Neural cell (in vitro differentiated cells): ENCODE measurements around the gene TLE1. TPM values are rescaled to one million over a fixed set of nuclear protein-coding genes. Genes with fewer than 3 reads are reported as not detected.

Experiments used
- H2AFZ ChIP-seq: fragments of 200-600, 300-800 bp; sonication (generic), shearing (Covaris generic); 2 replicates; pipeline ENCODE4 v1.6.0; 2014; ENCODE audit warnings: low read depth, mild to moderate bottlenecking, antibody characterized with exemption, low read length, moderate library complexity
- H3F3A ChIP-seq: fragments of 200-600 bp; shearing (Covaris generic); 2 replicates; pipeline ENCODE4 v1.6.1; 2016; ENCODE audit warnings: mild to moderate bottlenecking, moderate library complexity, mixed read lengths, antibody characterized with exemption, low read length; ENCODE audit not compliant: insufficient read depth, poor library complexity, severe bottlenecking
- H3K27ac ChIP-seq: fragments of 200-600, 300-800 bp; sonication (generic), shearing (Covaris generic); 2 replicates; pipeline ENCODE4 v1.5.1; 2014; ENCODE audit warnings: mild to moderate bottlenecking, low read length, moderate library complexity
- H3K27me3 ChIP-seq: fragments of 300-800, 200-600 bp; sonication (generic), shearing (Covaris generic); 2 replicates; pipeline ENCODE4 v1.6.0; 2014; ENCODE audit warnings: mild to moderate bottlenecking, low read depth, low read length, moderate library complexity; ENCODE audit not compliant: insufficient read depth
- H3K36me3 ChIP-seq: fragments of 300-800, 200-600 bp; sonication (generic), shearing (Covaris generic); 2 replicates; pipeline ENCODE4 v1.5.1; 2014; ENCODE audit warnings: mild to moderate bottlenecking, antibody characterized with exemption, low read length, moderate library complexity; ENCODE audit not compliant: insufficient read depth
- H3K4me2 ChIP-seq: fragments of 300-800, 200-600 bp; sonication (generic), shearing (Covaris generic); 2 replicates; pipeline ENCODE4 v1.6.0; 2014; ENCODE audit warnings: mild to moderate bottlenecking, low read length
- H3K4me3 ChIP-seq: fragments of 300-800, 200-600 bp; sonication (generic), shearing (Covaris generic); 2 replicates; pipeline ENCODE4 v1.5.1; 2014; ENCODE audit warnings: mild to moderate bottlenecking, low read length, moderate library complexity
- H3K79me2 ChIP-seq: fragments of 200-600 bp; shearing (Covaris generic); replicated peaks from 2 replicates; pipeline ENCODE4 v1.6.0; 2014; ENCODE audit warnings: mild to moderate bottlenecking, low read length, moderate library complexity; ENCODE audit not compliant: insufficient read depth
- H3K9ac ChIP-seq: fragments of 300-800, 200-600 bp; sonication (generic), shearing (Covaris generic); 2 replicates; pipeline ENCODE4 v1.6.1; 2016; ENCODE audit warnings: mild to moderate bottlenecking, low read length, mixed read lengths
- H3K9me2 ChIP-seq: fragments of 200-600 bp; shearing (Covaris generic); 2 replicates; pipeline ENCODE4 v1.6.1; 2016; ENCODE audit warnings: mild to moderate bottlenecking, low read length, mixed read lengths; ENCODE audit not compliant: insufficient read depth
- H3K9me3 ChIP-seq: fragments of 200-600, 300-800 bp; sonication (generic), shearing (Covaris generic); 2 replicates; pipeline ENCODE4 v1.6.1; 2016; ENCODE audit warnings: mild to moderate bottlenecking, mixed run types, low read length, moderate library complexity, mixed read lengths
- H4K20me1 ChIP-seq: fragments of 200-600 bp; shearing (Covaris generic); 2 replicates; pipeline ENCODE4 v1.6.1; 2016; ENCODE audit warnings: mild to moderate bottlenecking, mixed run types; ENCODE audit not compliant: insufficient read depth
- CTCF ChIP-seq: fragments of 450-650 bp; IDR thresholded peaks from 2 replicates; pipeline ENCODE4 v1.5.1; 2014; ENCODE audit warnings: antibody characterized with exemption, mild to moderate bottlenecking, moderate library complexity; ENCODE audit not compliant: poor library complexity, severe bottlenecking
- EP300 ChIP-seq: fragments of 450-650 bp; conservative IDR thresholded peaks from 2 replicates; pipeline ENCODE4 v1.6.1; 2014; ENCODE audit warnings: antibody characterized with exemption, mild to moderate bottlenecking, moderate library complexity; ENCODE audit not compliant: poor library complexity, severe bottlenecking
- EZH2 ChIP-seq: fragments of 200-600, 300-800 bp; shearing (Covaris generic), sonication (generic); IDR thresholded peaks from 2 replicates; pipeline ENCODE4 v1.6.1; 2014; ENCODE audit warnings: antibody characterized with exemption, low read length, borderline replicate concordance, mild to moderate bottlenecking; ENCODE audit not compliant: insufficient read depth, poor library complexity, severe bottlenecking
- MXI1 ChIP-seq: fragments of 450-650 bp; conservative IDR thresholded peaks from 2 replicates; pipeline ENCODE4 v1.6.1; 2014; ENCODE audit warnings: antibody characterized with exemption, mild to moderate bottlenecking; ENCODE audit not compliant: poor library complexity, severe bottlenecking
- POLR2AphosphoS5 ChIP-seq: IDR thresholded peaks from 2 replicates; pipeline ENCODE4 v1.6.1; 2012
- RAD21 ChIP-seq: fragments of 450-650 bp; conservative IDR thresholded peaks from 2 replicates; pipeline ENCODE4 v1.6.1; 2014; ENCODE audit warnings: antibody characterized with exemption, mild to moderate bottlenecking, moderate library complexity
- REST ChIP-seq: IDR thresholded peaks from 2 replicates; pipeline ENCODE4 v1.6.1; 2012; ENCODE audit warnings: borderline replicate concordance
- SMC3 ChIP-seq: fragments of 450-650 bp; conservative IDR thresholded peaks from 2 replicates; pipeline ENCODE4 v1.6.1; 2014; ENCODE audit warnings: antibody characterized with exemption, mild to moderate bottlenecking, moderate library complexity; ENCODE audit not compliant: poor library complexity
- TAF1 ChIP-seq: IDR thresholded peaks from 2 replicates; pipeline ENCODE4 v1.6.1; 2012; ENCODE audit warnings: low read depth
- polyA plus RNA-seq: library from polyadenylated mRNA; depleted of rRNA; stranded (reverse); fragments of >200 nt; gene quantifications from 2 replicates; pipeline ENCODE4 v1.2.3, GENCODE V29; 2014

Gene TLE1
- polyA plus RNA-seq, 1 donor from 2014 or later: 93.6 TPM

- Histone ChIP-seq H3K4me3 (no peak overlapping the region), H4K20me1 (no peaks in the 10 kb centered on the region), H3K27me3 (no peaks in the 10 kb centered on the region), H3K9me3 (no peaks in the 10 kb centered on the region), H3K36me3 (peaks cover 1% of the 10 kb centered on the region), H3K9ac (no peak overlapping the region), H3F3A (no peaks in the 10 kb centered on the region), H2AFZ (no peak overlapping the region), H3K9me2 (no peaks in the 10 kb centered on the region), H3K79me2 (no peaks in the 10 kb centered on the region), H3K4me2 (no peak overlapping the region), H3K27ac (no peak overlapping the region)
- TF ChIP-seq CTCF (no peak), TAF1 (no peak)
Observed at GRCh38 chr9:81619353-81620001, 69.9 kb downstream of the TLE1 start.

- H3K9me2 ChIP-seq: no peaks in the 10 kb centered on the region
- no peak overlapping the region for H3K4me2 ChIP-seq
- no peaks in the 10 kb centered on the region for H3K27me3 ChIP-seq
- no peak overlapping the region for H3K9ac ChIP-seq
- H3K4me3 ChIP-seq: no peak overlapping the region
- H4K20me1 ChIP-seq: no peaks in the 10 kb centered on the region
- H3K36me3 ChIP-seq: peaks cover 5% of the 10 kb centered on the region
- TF ChIP-seq EZH2 (no peak), SMC3 (no peak), EP300 (no peak), MXI1 (no peak), CTCF (no peak), REST (no peak), RAD21 (no peak), TAF1 (no peak), POLR2AphosphoS5 (no peak)
- H3K27ac ChIP-seq: no peak overlapping the region
- no peaks in the 10 kb centered on the region for H3F3A ChIP-seq
- H2AFZ ChIP-seq: no peak overlapping the region
- H3K79me2 ChIP-seq: no peaks in the 10 kb centered on the region
- H3K9me3 ChIP-seq: no peaks in the 10 kb centered on the region
Observed at GRCh38 chr9:81618923-81619322, 70.4 kb downstream of the TLE1 start.
